HCT116 (cell line): ENCODE results near the gene MCOLN1.

Experiments used
- CEBPB ChIP-seq: IDR thresholded peaks from 2 replicates; pipeline ENCODE4 v1.6.1; 2012; ENCODE audit warnings: low read depth
- CTCF ChIP-seq, 3 experiments: fragments of 200-600 bp in 1 of 3; sonication (generic) in 1 of 3; IDR thresholded peaks in 2 of 3; conservative IDR thresholded peaks in 1 of 3; 2 replicates each; pipeline ENCODE4 v1.5.1; 2012 to 2017; ENCODE audit warnings: low read depth in 2 of 3, low read length in 2 of 3, antibody characterized with exemption in 1 of 3, borderline replicate concordance in 1 of 3, control low read depth in 1 of 3, mild to moderate bottlenecking in 1 of 3, mixed read lengths in 1 of 3, mixed run types in 1 of 3, moderate library complexity in 1 of 3; ENCODE audit not compliant: insufficient read depth in 1 of 3
- EZH2 ChIP-seq: fragments of 200-600 bp; sonication (generic); IDR thresholded peaks from 2 replicates; pipeline ENCODE4 v1.6.1; 2017; ENCODE audit warnings: antibody characterized with exemption, mixed run types
- EZH2phosphoT487 ChIP-seq: fragments of 200-600 bp; IDR thresholded peaks from 2 replicates; pipeline ENCODE4 v1.6.1; 2018; ENCODE audit warnings: antibody characterized with exemption, borderline replicate concordance
- MAX ChIP-seq: IDR thresholded peaks from 2 replicates; pipeline ENCODE4 v1.6.1; 2012
- POLR2A ChIP-seq: IDR thresholded peaks from 2 replicates; pipeline ENCODE4 v1.7.0; 2011; ENCODE audit warnings: borderline replicate concordance; ENCODE audit not compliant: insufficient read depth, insufficient read length; ENCODE audit errors: extremely low read depth
- POLR2AphosphoS5 ChIP-seq: IDR thresholded peaks from 2 replicates; pipeline ENCODE4 v1.6.1; 2011; ENCODE audit warnings: mild to moderate bottlenecking, low read depth, low read length, moderate library complexity
- RAD21 ChIP-seq: IDR thresholded peaks from 2 replicates; pipeline ENCODE4 v1.6.1; 2012; ENCODE audit warnings: low read depth, mild to moderate bottlenecking
- REST ChIP-seq: IDR thresholded peaks from 2 replicates; pipeline ENCODE4 v1.6.1; 2012; ENCODE audit warnings: low read depth
- SIN3A ChIP-seq: IDR thresholded peaks from 2 replicates; pipeline ENCODE4 v1.6.1; 2012; ENCODE audit warnings: low read depth
- YY1 ChIP-seq: IDR thresholded peaks from 2 replicates; pipeline ENCODE4 v1.6.1; 2011; ENCODE audit warnings: low read length, low read depth, moderate library complexity, mild to moderate bottlenecking; ENCODE audit not compliant: insufficient replicate concordance; ENCODE audit errors: extremely low read depth
- ZBTB33 ChIP-seq: IDR thresholded peaks from 2 replicates; pipeline ENCODE4 v1.6.1; 2011; ENCODE audit warnings: mild to moderate bottlenecking, low read length, moderate library complexity; ENCODE audit not compliant: insufficient replicate concordance; ENCODE audit errors: extremely low read depth

GRCh38 chr19:7497292-7497691 lies 25.1 kb upstream of the MCOLN1 start:
- TF ChIP-seq POLR2A (no peak), EZH2 (no peak), CTCF (IDR thresholded peaks at IDR 0.05 in 2 of 3, conservative IDR thresholded peaks at IDR 0.05 in 1 of 3; ENCODE audit: borderline replicate concordance in 1 of 3, insufficient read depth in 1 of 3, low read depth in 2 of 3, low read length in 2 of 3) (peak in 2 of 3 experiments; percentile 56 to 64; a peak in 4 of 6 replicates), POLR2AphosphoS5 (no peak), EZH2phosphoT487 (no peak), ZBTB33 (no peak), REST (no peak), SIN3A (no peak), CEBPB (no peak), MAX (no peak), RAD21 (no peak), YY1 (no peak)
